ENCODE results near the gene PGP.

The PGP gene

DNA sequence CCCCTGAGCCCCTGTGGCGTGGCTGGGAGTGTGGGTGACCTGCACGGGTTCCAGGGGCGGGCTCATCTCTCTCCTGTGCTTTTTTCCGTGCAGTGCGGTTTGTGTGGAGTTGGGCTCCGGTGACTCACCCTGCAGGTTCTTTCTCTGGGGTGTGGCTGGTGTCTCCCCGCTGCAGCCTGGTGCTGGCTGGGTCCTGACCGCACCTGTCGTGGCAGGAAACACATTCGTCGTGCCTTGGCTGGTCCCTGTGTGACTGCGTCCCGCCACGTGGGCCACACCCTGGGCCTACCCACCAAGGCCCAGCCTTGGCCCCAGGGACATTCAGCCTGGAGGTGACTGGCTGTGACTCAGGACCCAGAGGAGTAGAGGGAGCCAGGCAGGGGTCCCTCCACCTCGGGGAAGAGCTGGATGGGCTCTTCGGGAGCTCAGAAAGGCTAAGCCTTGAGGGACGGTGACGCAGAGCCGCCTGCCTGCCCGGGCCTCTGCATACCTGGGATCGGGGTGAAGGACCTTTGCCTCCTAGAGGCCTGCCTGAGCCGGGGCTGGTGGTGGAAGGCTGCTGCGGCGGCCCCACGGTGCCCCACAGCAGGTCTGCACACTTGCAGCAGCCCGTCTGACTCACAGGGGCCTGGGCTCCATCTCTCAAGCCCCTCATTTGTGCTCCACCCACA lies 51.3 kb downstream of the PGP start:
- DNase-seq (ENCODE audit: low spot score) = no peak

DNA sequence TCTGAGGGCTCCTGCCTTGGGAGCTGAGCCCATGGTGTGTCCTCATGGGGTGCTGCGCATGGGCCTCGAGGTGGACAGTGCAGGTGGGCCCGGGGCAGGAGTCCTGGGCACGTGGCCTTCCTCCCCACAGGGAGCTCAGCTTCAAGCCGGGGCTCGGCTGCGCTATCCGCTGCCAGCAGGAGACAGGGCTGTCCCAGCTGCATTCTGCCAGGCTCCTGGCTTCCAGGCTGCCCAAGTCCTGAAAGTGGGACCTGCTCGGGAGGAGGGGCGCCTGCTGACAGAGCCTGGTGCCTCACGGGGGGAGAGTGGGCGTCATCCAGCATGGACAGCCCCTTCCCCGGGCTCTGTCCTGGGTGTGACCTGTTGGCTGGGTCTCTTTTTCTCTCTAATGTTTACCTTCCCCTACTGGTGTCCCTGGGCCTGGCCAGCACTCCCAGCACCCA lies 51.9 kb downstream of the PGP start:
- no peak for DNase-seq (ENCODE audit: low spot score)

DNA sequence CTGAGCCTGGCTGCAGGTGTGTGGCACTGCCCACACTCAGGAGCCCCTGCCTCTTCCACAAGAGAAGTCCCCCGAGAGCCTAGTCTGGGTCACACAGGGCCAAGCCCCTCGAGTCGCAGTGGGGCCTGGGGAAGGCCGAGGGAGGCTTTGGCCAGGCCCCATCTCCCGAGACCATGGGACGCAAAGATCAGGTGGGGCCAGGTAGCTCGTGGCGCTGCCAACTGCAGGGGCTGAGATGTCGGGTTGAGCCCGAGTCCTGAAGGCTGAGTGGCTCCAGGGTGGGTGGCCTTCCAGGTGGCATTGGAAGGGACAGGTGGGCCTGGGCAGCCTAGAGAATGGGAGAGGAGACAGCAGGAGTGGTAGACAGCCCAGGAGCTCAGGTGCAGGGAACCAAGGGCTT lies 52.7 kb downstream of the PGP start:
- no peak for DNase-seq (ENCODE audit: low spot score)

All from hepatic stellate cell (primary cell).